Trophoblast cell (in vitro differentiated cells and primary cell): ENCODE measurements around the gene KRT20.

ENCODE experiments used
- DNase-seq, 2 donors: peaks; one replicate each; pipeline ENCODE4 v3.0.0-alpha.2; 2016
- H2AFZ ChIP-seq: 2 replicates; pipeline ENCODE4 v1.6.1; 2013; ENCODE audit warnings: low read length, moderate library complexity, mild to moderate bottlenecking; ENCODE audit not compliant: insufficient read depth, poor library complexity
- H2AK5ac ChIP-seq: 2 replicates; pipeline ENCODE4 v1.6.1; 2013; ENCODE audit warnings: mild to moderate bottlenecking, low read length
- H2BK120ac ChIP-seq: 2 replicates; pipeline ENCODE4 v1.6.1; 2013; ENCODE audit warnings: low read length, mild to moderate bottlenecking, moderate library complexity; ENCODE audit not compliant: insufficient read depth, poor library complexity
- H2BK12ac ChIP-seq: 2 replicates; pipeline ENCODE4 v1.6.1; 2013; ENCODE audit warnings: mild to moderate bottlenecking, low read length, moderate library complexity
- H2BK5ac ChIP-seq: 2 replicates; pipeline ENCODE4 v1.6.1; 2013; ENCODE audit warnings: low read length, low read depth, moderate library complexity, mild to moderate bottlenecking; ENCODE audit not compliant: poor library complexity
- H3K14ac ChIP-seq: 2 replicates; pipeline ENCODE4 v1.6.1; 2013; ENCODE audit warnings: mild to moderate bottlenecking, low read length
- H3K18ac ChIP-seq: 2 replicates; pipeline ENCODE4 v1.6.1; 2013; ENCODE audit warnings: mild to moderate bottlenecking, low read length
- H3K23ac ChIP-seq: 2 replicates; pipeline ENCODE4 v1.6.1; 2013; ENCODE audit warnings: low read length
- H3K27ac ChIP-seq: 2 replicates; pipeline ENCODE4 v1.5.1; 2013; ENCODE audit warnings: low read depth, mild to moderate bottlenecking, inconsistent platforms, low read length, moderate library complexity
- H3K27me3 ChIP-seq: 2 replicates; pipeline ENCODE4 v1.6.1; 2013; ENCODE audit warnings: inconsistent platforms, mild to moderate bottlenecking, low read length, moderate library complexity; ENCODE audit not compliant: insufficient read depth
- H3K36me3 ChIP-seq, 2 experiments: 1 replicate in 1 of 2; 2 replicates in 1 of 2; pipeline ENCODE4 v1.6.1; 2013; ENCODE audit warnings: low read length in 2 of 2, mild to moderate bottlenecking in 2 of 2, moderate library complexity in 1 of 2; ENCODE audit not compliant: insufficient read depth in 2 of 2, control insufficient read depth in 1 of 2
- H3K4ac ChIP-seq: 2 replicates; pipeline ENCODE4 v1.6.1; 2013; ENCODE audit warnings: low read depth, mild to moderate bottlenecking, low read length, moderate library complexity
- H3K4me1 ChIP-seq, 2 experiments: 1 replicate in 1 of 2; 2 replicates in 1 of 2; pipeline ENCODE4 v1.6.1; 2013; ENCODE audit warnings: low read length in 2 of 2, mild to moderate bottlenecking in 2 of 2, moderate library complexity in 1 of 2; ENCODE audit not compliant: insufficient read depth in 2 of 2, control insufficient read depth in 1 of 2
- H3K4me2 ChIP-seq: 2 replicates; pipeline ENCODE4 v1.6.1; 2013; ENCODE audit warnings: inconsistent platforms, mild to moderate bottlenecking, low read length, moderate library complexity
- H3K4me3 ChIP-seq: 2 replicates; pipeline ENCODE4 v1.5.1; 2013; ENCODE audit warnings: mild to moderate bottlenecking, low read depth, low read length, inconsistent platforms
- H3K79me1 ChIP-seq: one replicate; pipeline ENCODE4 v1.6.1; 2013; ENCODE audit warnings: low read length
- H3K79me2 ChIP-seq: 2 replicates; pipeline ENCODE4 v1.6.1; 2013; ENCODE audit warnings: low read length, mild to moderate bottlenecking; ENCODE audit not compliant: control insufficient read depth, insufficient read depth, poor library complexity
- H3K9ac ChIP-seq: 2 replicates; pipeline ENCODE4 v1.6.1; 2013; ENCODE audit warnings: mild to moderate bottlenecking, low read length
- H3K9me3 ChIP-seq: 2 replicates; pipeline ENCODE4 v1.6.1; 2013; ENCODE audit warnings: low read depth, mild to moderate bottlenecking, control low read depth, inconsistent platforms, low read length; ENCODE audit not compliant: insufficient read depth
- H4K12ac ChIP-seq: 2 replicates; pipeline ENCODE4 v1.6.1; 2013; ENCODE audit warnings: low read depth, mild to moderate bottlenecking, low read length, moderate library complexity
- H4K8ac ChIP-seq: 2 replicates; pipeline ENCODE4 v1.6.1; 2013; ENCODE audit warnings: low read depth, mild to moderate bottlenecking, low read length, moderate library complexity
- H4K91ac ChIP-seq: one replicate; pipeline ENCODE4 v1.6.1; 2013; ENCODE audit warnings: low read depth, mild to moderate bottlenecking, low read length, moderate library complexity
- WGBS: extraction: QIAGEN DNeasy Blood & Tissue Kit; methylation state at CpG from one replicate; pipeline ENCODE4 v1.1.7; 2013; ENCODE audit warnings: missing lambda C conversion rate; ENCODE audit not compliant: insufficient read length, insufficient coverage; ENCODE audit errors: extremely low coverage; 5-methylcytosine and 5-hydroxymethylcytosine counted together

Gene KRT20

GRCh38 chr17:40915721-40916256 is 30.7 kb upstream of the KRT20 start:
- no peaks in the 10 kb centered on the region for H3K27me3 ChIP-seq
- H4K91ac ChIP-seq: no peak overlapping the region
- no peaks in the 10 kb centered on the region for H3K79me2 ChIP-seq
- no CpG with 5 or more reads among the region's 2 CpGs for WGBS
- H2AFZ ChIP-seq: no peak overlapping the region
- no peak overlapping the region for H3K4ac ChIP-seq
- DNase-seq: peak in 1 of 2 donors; percentile 89
- H2AK5ac ChIP-seq: no peak overlapping the region
- H3K4me1 ChIP-seq: peaks cover 5 to 7% of the 10 kb centered on the region in 2 experiments
- peak overlapping the region; percentile 52 for H2BK120ac ChIP-seq
- peak overlapping the region; percentile 36 for H2BK5ac ChIP-seq
- H3K4me3 ChIP-seq: no peak overlapping the region
- H3K9me3 ChIP-seq: no peaks in the 10 kb centered on the region
- no peak overlapping the region for H3K18ac ChIP-seq
- no peak overlapping the region for H3K23ac ChIP-seq
- H3K14ac ChIP-seq: no peak overlapping the region
- peaks cover 6% of the 10 kb centered on the region for H3K79me1 ChIP-seq
- no peak overlapping the region for H4K8ac ChIP-seq
- H2BK12ac ChIP-seq: peak overlapping the region; percentile 25
- H3K9ac ChIP-seq: no peak overlapping the region
- H3K4me2 ChIP-seq: no peak overlapping the region
- H3K27ac ChIP-seq: no peak overlapping the region
- no peaks in the 10 kb centered on the region for H3K36me3 ChIP-seq
- H4K12ac ChIP-seq: no peak overlapping the region

GRCh38 chr17:40915199-40915661 is 30.2 kb upstream of the KRT20 start:
- Histone ChIP-seq H3K27ac (no peak overlapping the region), H4K8ac (no peak overlapping the region), H4K12ac (no peak overlapping the region), H3K27me3 (no peaks in the 10 kb centered on the region), H3K4me2 (no peak overlapping the region), H3K9ac (no peak overlapping the region), H3K79me1 (peaks cover 8% of the 10 kb centered on the region), H2AFZ (no peak overlapping the region), H3K18ac (no peak overlapping the region), H3K4ac (no peak overlapping the region), H3K36me3 (no peaks in the 10 kb centered on the region), H2BK12ac (no peak overlapping the region), H3K9me3 (no peaks in the 10 kb centered on the region), H2AK5ac (no peak overlapping the region), H2BK120ac (no peak overlapping the region), H3K79me2 (no peaks in the 10 kb centered on the region), H3K23ac (no peak overlapping the region), H2BK5ac (no peak overlapping the region), H3K14ac (no peak overlapping the region), H4K91ac (no peak overlapping the region), H3K4me3 (no peak overlapping the region), H3K4me1 (peaks cover 5 to 9% of the 10 kb centered on the region in 2 experiments)
- no CpG with 5 or more reads among the region's 3 CpGs for WGBS
- peak; percentile 45 to 96 for DNase-seq

- no peak overlapping the region for H3K9ac ChIP-seq
- no peaks in the 10 kb centered on the region for H3K36me3 ChIP-seq
- no peak overlapping the region for H4K12ac ChIP-seq
- H3K18ac ChIP-seq: no peak overlapping the region
- peaks cover 8% of the 10 kb centered on the region for H3K79me1 ChIP-seq
- H2AFZ ChIP-seq: no peak overlapping the region
- no peak overlapping the region for H2BK120ac ChIP-seq
- H3K79me2 ChIP-seq: no peaks in the 10 kb centered on the region
- WGBS: no CpG with 5 or more reads among the region's 3 CpGs
- H3K27ac ChIP-seq: no peak overlapping the region
- no peak overlapping the region for H4K91ac ChIP-seq
- H3K4me3 ChIP-seq: no peak overlapping the region
- no peak overlapping the region for H2BK12ac ChIP-seq
- DNase-seq: no peak
- no peaks in the 10 kb centered on the region for H3K9me3 ChIP-seq
- no peak overlapping the region for H3K4ac ChIP-seq
- H3K4me2 ChIP-seq: no peak overlapping the region
- H2BK5ac ChIP-seq: no peak overlapping the region
- no peak overlapping the region for H3K23ac ChIP-seq
- H3K14ac ChIP-seq: no peak overlapping the region
- peaks cover 5 to 9% of the 10 kb centered on the region in 2 experiments for H3K4me1 ChIP-seq
- no peaks in the 10 kb centered on the region for H3K27me3 ChIP-seq
- no peak overlapping the region for H2AK5ac ChIP-seq
- H4K8ac ChIP-seq: no peak overlapping the region
These were observed 29.2 kb upstream of the KRT20 start for GRCh38 chr17:40914075-40914855.

GRCh38 chr17:40912486-40913210 is 27.6 kb upstream of the KRT20 start:
- Histone ChIP-seq H3K79me2 (no peaks in the 10 kb centered on the region), H3K9ac (no peak overlapping the region), H2AK5ac (no peak overlapping the region), H3K23ac (no peak overlapping the region), H3K4me1 (peaks cover 5 to 9% of the 10 kb centered on the region in 2 experiments), H2BK120ac (no peak overlapping the region), H4K91ac (no peak overlapping the region), H3K27ac (no peak overlapping the region), H3K4me2 (no peak overlapping the region), H2AFZ (no peak overlapping the region), H3K14ac (no peak overlapping the region), H2BK5ac (no peak overlapping the region), H4K8ac (no peak overlapping the region), H2BK12ac (peak overlapping the region; percentile 27), H4K12ac (no peak overlapping the region), H3K9me3 (no peaks in the 10 kb centered on the region), H3K79me1 (peaks cover 8% of the 10 kb centered on the region), H3K27me3 (no peaks in the 10 kb centered on the region), H3K36me3 (no peaks in the 10 kb centered on the region), H3K18ac (no peak overlapping the region), H3K4me3 (no peak overlapping the region), H3K4ac (no peak overlapping the region)
- no CpG with 5 or more reads among the region's 13 CpGs for WGBS
- DNase-seq: peak; percentile 85 to 86
